Stimulated activated naive CD8-positive, alpha-beta T cell treated with anti-CD3 and anti-CD28 coated beads, Interleukin-15, Interleukin-2, amounts not matched to agents 100 ng/mL and 50 ng/mL, for 24 hours (primary cell): ENCODE results near the gene MCCD1.

Experiments
- H3K27ac Mint-ChIP-seq: one replicate; pipeline ENCODE4 v1.8.0; 2021; ENCODE audit warnings: mild to moderate bottlenecking, mixed read lengths
- H3K27me3 Mint-ChIP-seq: one replicate; pipeline ENCODE4 v1.8.0; 2021; ENCODE audit warnings: mixed read lengths
- H3K36me3 Mint-ChIP-seq: one replicate; pipeline ENCODE4 v1.8.0; 2021; ENCODE audit warnings: low read depth, mixed read lengths
- H3K4me1 Mint-ChIP-seq: one replicate; pipeline ENCODE4 v1.8.0; 2021; ENCODE audit warnings: low read depth, mixed read lengths
- H3K4me3 Mint-ChIP-seq: one replicate; pipeline ENCODE4 v1.8.0; 2021; ENCODE audit warnings: mild to moderate bottlenecking, mixed read lengths
- H3K9me3 Mint-ChIP-seq: one replicate; pipeline ENCODE4 v1.8.0; 2021; ENCODE audit warnings: mixed read lengths

MCCD1 gene

DNA sequence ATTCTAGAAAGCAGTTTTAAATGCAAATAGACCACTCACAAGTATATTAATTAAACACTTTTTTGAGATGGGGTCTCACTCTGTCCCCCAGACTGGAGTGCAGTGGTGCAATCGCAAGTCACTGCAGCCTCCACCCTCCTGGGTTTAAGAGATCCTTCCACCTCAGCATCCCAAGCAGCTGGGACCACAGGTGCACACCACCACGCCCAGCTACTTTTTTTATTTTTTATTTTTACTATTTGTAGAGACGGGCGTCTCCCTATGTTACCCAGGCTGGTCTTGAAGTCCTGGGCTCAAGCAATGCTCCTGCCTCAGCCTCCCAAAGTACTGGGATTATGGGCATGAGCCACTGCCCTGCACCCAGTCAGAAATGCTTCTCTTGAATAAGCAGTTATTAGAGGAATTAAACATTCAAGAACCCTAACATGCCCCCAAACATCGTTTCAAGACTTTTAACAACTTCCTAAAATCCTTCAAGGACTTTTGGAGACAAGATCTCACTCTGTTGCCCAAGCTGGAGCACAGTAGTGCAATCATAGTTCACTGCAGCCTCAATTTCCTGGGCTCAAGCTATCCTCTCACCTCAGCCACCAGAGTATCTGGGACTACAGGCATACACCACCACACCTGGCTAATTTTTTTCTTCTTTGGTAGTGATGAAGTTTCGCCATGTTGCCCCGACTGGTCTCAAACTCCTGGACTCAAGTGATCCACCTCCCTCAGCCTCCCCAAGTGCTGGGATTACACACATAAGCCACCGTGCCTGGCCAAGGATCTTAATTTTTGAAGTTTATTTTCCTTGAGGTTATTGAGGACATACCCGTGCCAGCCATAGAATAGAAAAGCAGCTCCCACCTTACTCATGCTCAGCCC is 3.2 kb downstream of the MCCD1 start:
- Mint-ChIP-seq H3K4me1 (peaks cover 30% of the 10 kb centered on the region), H3K4me3 (no peak overlapping the region), H3K27me3 (no peaks in the 10 kb centered on the region), H3K9me3 (no peaks in the 10 kb centered on the region), H3K27ac (peak overlapping the region; percentile 8), H3K36me3 (peaks cover 76% of the 10 kb centered on the region)

DNA sequence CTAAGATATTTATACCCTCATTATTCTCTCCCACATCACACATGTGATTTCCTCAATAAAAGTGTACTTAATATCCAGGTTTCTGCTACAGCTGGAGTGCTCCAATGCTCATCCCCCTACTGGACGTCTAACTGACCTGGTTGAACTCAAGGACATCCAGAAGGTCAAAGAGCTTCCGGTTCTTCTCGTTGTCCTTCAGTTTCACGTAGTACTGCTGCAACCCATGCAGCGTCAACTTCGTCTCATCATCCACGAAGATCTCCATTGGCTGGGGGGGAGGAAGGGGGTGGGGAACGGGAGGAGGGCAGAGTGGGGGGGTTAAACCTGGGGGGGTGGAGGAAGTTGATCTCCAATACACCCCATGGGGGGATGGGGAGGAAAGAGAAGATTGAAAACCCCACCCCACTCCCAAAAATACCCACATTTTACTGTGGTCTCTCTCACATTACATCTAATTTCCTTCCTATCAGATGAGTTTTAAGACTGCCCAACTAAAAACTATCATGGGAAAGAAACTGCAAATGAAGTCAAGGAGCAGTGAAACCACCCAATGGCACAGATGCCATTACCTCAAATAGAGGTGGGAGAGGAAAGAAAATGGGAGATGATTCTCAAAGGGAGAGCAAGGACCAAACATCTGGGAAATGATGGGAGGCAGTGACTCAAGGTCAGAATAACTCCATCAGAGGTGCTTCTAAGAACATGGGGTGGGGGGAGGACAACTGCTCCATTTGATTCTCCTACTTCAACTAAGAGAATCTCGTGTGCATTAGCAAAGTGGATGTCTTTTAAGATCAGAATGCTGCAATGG is 4.1 kb downstream of the MCCD1 start:
- Mint-ChIP-seq H3K4me1 (peaks cover 35% of the 10 kb centered on the region), H3K4me3 (no peak overlapping the region), H3K9me3 (no peaks in the 10 kb centered on the region), H3K36me3 (peaks cover 82% of the 10 kb centered on the region), H3K27ac (no peak overlapping the region), H3K27me3 (no peaks in the 10 kb centered on the region)

DNA sequence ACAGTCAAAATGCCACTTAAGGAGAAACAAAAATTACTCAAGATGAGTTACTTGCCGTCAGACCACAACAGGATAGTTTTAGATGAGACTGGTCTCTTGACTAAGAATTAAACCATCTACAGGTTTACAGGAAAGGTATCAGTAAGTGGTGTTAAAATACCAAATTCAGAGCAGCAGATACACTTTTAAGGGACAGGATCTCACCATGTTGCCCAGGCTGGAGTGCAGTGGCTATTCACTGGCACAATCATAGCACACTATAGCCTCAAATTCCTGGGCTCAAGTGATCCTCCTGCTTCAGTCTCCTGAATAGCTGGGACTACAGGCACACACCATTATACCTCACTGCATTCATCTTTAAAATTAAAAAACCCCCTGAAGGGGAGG is 4.7 kb downstream of the MCCD1 start:
- no peak overlapping the region for H3K27ac Mint-ChIP-seq
- peaks cover 39% of the 10 kb centered on the region for H3K4me1 Mint-ChIP-seq
- no peaks in the 10 kb centered on the region for H3K27me3 Mint-ChIP-seq
- H3K9me3 Mint-ChIP-seq, result no peaks in the 10 kb centered on the region
- no peak overlapping the region for H3K4me3 Mint-ChIP-seq
- H3K36me3 Mint-ChIP-seq, result peaks cover 83% of the 10 kb centered on the region

DNA sequence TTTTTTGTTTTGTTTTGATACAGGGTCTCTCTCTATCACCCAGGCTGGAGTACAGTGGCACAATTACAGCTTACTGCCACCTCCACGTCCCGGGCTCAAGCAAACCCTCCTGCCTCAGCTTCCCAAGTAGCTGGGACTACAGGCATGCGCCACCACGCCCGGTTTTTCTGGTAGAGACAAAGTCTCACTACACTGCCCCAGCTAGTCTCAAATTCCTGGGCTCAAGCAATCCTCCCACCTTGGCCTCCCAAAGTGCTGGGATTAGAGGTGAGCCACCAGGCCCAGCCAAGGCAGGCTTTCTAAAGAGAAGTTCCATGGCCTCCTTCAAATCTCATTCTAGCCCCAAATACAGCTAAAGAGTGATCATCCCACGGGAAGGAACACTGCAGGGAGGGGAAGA is 5.2 kb downstream of the MCCD1 start:
- Mint-ChIP-seq H3K4me1 (peaks cover 45% of the 10 kb centered on the region), H3K27me3 (no peaks in the 10 kb centered on the region), H3K9me3 (no peaks in the 10 kb centered on the region), H3K27ac (peak overlapping the region; percentile 36), H3K36me3 (peaks cover 86% of the 10 kb centered on the region), H3K4me3 (no peak overlapping the region)

DNA sequence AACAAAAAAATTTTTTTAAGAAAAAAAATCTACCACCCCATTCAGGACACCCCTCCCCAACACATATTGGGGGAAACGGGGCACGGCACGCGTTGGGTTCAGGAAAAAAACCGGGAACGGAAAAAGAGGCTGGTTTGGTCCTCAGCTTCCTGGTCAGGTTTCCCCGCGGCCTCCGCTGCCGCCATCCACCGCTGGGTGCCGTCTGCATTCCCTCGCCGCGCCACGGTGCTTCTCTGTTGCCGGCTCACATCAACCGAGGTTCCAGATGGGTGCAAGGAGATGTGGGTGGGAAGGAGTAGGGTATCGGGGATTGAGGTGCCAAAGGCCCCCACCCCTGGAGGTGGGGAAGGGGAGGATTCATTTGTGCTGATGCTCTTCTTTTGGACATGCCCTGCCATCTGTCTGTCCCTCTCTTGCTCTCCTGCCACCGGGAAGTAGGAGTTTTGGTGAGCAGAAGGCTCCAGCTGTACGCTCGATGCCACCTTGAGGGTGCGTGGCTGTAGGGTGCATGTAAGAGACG is 5.8 kb downstream of the MCCD1 start:
- Mint-ChIP-seq H3K4me3 (no peak overlapping the region), H3K27me3 (no peaks in the 10 kb centered on the region), H3K9me3 (no peaks in the 10 kb centered on the region), H3K4me1 (peaks cover 51% of the 10 kb centered on the region), H3K27ac (no peak overlapping the region), H3K36me3 (peaks cover 91% of the 10 kb centered on the region)

DNA sequence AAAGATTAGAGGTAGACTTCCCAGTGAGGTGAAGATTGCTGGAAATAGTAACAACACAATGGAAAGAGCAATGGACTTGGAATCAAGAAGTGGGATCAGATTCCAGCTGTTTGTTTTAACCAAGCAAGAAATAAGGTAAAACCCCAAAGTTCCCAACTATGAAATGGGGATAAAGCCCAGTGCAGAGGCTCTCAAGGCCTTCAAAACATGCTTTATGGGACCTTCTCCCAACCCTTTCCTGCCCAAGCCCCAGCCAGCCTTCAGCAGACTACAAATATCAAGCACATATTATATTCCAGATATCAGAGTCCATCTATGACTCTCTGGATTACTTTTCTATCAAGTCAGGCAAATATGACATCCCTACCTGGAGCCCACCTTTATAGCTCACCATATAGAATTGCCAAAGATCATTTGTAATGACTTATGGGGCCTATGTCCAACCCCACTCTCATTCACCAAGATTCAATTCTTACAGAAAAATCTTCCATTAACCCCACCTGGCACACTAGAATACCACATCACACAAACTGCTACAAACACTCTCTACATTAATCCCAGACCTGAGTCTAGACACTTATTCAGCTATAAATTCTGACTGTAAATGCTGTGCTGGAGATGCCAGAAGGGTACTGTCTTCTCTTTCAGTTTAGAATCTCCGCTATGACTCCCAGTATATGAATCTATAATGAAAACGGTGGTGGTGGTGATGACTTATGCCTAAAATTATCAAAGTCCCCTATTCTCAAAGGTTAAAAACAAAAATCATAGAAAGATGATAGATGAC is 7.0 kb downstream of the MCCD1 start:
- Mint-ChIP-seq H3K4me1 (peaks cover 61% of the 10 kb centered on the region), H3K4me3 (no peak overlapping the region), H3K36me3 (peaks cover 91% of the 10 kb centered on the region), H3K27ac (peak overlapping the region; percentile 64), H3K27me3 (no peaks in the 10 kb centered on the region), H3K9me3 (no peaks in the 10 kb centered on the region)

DNA sequence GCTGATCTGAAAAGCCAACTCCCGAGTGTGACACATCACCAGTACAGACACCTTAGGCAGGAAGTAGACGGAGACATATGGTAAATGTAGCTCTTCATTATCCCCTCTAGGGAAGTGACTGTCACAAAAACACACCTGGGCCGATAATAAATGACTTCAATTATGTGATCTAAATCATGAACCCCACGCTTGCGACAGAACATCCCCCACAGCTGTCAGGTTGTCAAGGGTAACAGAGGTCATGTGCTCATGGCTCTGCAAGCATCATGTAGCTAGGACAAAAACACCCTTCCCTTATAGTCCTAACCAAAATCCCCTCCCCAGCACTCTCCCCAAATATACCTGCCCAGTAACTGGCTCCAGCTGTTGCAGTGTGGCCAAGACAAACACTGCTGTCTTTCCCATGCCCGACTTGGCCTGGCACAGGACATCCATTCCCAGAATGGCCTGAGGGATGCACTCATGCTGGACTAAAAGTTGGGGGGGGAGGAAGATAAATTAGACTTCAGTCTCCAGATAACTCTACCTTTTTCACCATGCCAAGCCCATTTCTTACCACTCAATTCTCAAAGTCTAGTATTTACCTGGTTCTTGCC is 10.1 kb downstream of the MCCD1 start:
- Mint-ChIP-seq H3K4me3 (peak overlapping the region; percentile 86), H3K27me3 (no peaks in the 10 kb centered on the region), H3K4me1 (peaks cover 70% of the 10 kb centered on the region), H3K9me3 (no peaks in the 10 kb centered on the region), H3K36me3 (peaks cover 69% of the 10 kb centered on the region), H3K27ac (peak overlapping the region; percentile 97)

DNA sequence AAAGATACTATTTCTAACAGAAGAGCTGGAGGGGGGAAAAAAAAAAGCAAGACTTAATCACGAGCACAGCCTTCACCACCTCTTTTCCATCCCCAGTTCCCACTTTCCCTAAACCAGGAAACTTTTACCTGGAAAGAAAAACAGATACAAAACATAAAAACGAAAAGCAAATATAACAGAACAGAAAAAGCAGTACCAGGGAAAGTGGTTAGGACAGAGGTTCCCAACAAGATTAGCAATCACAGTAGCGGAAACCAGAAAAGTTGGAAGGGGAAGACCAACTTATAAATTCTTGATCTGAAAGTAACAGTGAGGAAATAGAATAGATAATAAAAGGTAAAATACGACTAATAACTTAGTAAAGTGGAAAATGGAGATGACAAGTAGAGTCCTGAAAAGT is 11.9 kb downstream of the MCCD1 start:
- Mint-ChIP-seq H3K4me3 (peak overlapping the region; percentile 86), H3K27me3 (no peaks in the 10 kb centered on the region), H3K4me1 (peaks cover 63% of the 10 kb centered on the region), H3K36me3 (peaks cover 52% of the 10 kb centered on the region), H3K9me3 (no peaks in the 10 kb centered on the region), H3K27ac (peak overlapping the region; percentile 97)

DNA sequence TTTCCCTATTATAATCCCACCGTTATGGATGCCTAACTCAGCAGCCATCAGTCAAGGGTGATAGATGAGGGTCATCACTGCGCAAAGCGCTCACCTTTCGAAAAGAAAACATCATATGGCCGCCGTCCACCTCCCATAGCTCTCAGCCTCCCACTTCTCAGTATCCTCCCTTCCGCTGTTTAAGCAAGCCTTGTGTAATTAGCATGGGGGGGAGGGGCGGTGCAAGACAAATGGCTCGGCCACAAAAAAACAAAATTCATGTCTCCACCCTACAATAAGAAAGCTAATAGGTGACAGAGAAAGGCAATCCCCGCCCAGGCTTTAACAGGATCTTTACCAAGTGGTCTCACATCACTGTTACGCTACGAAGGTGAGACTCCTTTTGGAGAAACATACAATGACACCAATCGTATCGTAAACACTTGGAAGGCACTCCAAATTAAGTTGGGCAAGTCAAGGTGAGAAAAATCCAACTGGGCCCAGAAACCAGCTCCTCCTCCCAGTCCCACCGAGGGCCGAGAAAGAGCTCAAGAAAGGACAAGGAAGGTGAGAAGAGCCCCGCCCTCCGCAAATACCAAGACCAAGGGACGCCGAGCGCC is 12.4 kb downstream of the MCCD1 start:
- H3K9me3 Mint-ChIP-seq, result no peaks in the 10 kb centered on the region
- H3K4me3 Mint-ChIP-seq, result peak overlapping the region; percentile 86
- no peaks in the 10 kb centered on the region for H3K27me3 Mint-ChIP-seq
- H3K27ac Mint-ChIP-seq, result peak overlapping the region; percentile 97
- H3K4me1 Mint-ChIP-seq, result peaks cover 63% of the 10 kb centered on the region
- peaks cover 47% of the 10 kb centered on the region for H3K36me3 Mint-ChIP-seq

DNA sequence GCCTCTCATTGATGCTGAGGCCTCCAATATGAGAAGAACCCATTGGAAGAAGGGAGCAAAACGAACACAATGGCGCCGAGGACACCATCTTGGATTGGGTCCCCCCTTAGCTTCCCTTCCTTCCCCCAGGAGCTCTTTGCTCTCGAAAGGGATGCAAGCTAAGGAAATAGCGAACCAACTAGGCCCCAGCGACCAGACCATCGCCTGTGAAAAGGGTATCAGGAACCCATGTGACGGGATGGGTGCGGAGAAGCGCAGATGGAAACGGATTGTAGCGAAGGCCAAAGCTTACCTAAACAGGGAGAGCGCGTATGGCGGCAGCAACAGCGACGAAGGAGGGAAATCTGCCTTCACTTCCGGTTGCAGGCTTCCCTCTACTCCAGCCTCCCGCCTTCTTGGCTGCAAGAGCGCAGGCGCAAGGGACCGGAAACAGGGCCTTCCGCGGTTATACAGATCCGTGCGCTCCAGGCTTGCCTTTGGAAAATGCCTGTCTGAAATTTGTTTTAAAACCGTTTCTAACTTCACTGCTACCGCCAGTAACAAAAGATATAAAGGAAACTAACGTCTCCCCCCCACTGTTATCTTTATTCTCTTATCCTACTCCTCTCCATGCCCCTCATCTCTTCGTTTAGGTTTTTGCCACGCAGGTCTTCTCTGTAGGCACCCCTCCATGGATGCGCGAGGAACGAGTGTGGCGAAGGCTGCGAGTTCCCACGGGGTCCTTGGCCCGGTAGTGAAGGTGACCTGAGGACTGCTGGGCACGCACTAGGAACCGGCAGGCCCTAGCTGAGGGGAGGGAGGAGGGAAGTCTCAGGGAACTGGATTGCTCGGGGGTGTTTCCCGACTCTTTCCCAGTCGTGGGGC is 13.1 kb downstream of the MCCD1 start, which contains the start of gene DDX39B:
Gene DDX39B, minus strand, starts transcription at position 346 of the 864 bp plus-strand sequence. CDS start 1,471 bp downstream, outside the sequence.
- H3K4me1 Mint-ChIP-seq, result peaks cover 63% of the 10 kb centered on the region
- peaks cover 40% of the 10 kb centered on the region for H3K36me3 Mint-ChIP-seq

DNA sequence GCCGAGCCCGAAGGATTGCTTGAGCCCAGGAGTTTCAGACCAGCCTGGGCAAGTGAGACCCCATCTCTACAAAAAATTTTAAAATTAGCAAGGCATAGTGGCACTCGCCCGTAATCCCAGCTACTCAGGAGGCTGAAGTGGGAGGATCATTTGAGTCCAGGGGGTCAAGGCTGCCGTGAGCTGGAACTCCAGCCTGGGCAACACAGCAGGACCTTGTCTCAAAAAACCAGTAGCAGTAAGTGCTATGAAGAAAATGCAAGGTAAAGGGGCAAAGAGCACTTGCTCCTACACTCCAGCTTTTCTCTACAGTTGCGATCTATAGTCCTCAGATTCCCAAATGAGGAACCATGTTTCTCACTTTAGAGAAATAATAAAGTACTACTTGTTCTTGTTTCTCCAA is 14.9 kb downstream of the MCCD1 start:
- no peak overlapping the region for H3K27ac Mint-ChIP-seq

More for the DNA sequence above, 13.1 kb downstream of the MCCD1 start, which contains the start of gene DDX39B:
- Mint-ChIP-seq H3K27me3 (no peaks in the 10 kb centered on the region), H3K9me3 (no peaks in the 10 kb centered on the region), H3K27ac (peak within 1 kb of the TSS; percentile 97), H3K4me3 (peak within 1 kb of the TSS; percentile 86)

DNA sequence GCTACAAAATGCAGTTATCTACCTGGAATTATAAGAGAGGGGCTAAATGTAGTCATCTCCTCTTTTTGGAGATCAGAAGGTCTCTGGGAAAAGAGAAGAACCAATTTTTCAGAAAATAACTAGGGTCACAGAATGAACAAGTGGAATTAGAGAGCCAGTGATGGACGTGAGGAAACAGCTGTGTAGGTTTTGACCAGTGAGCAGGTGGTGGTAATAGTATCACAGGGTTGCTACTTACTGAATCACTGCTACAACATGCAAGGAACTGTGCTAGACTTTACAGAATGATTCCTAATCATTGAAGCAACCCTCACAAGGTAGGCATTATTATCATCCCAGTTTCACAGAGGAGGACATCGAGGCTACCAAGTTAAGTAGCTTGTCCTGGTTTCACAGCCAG is 15.9 kb downstream of the MCCD1 start:
- Mint-ChIP-seq H3K4me1 (peaks cover 69% of the 10 kb centered on the region), H3K27ac (no peak overlapping the region), H3K36me3 (peaks cover 29% of the 10 kb centered on the region), H3K4me3 (no peak overlapping the region), H3K27me3 (no peaks in the 10 kb centered on the region), H3K9me3 (no peaks in the 10 kb centered on the region)

More for the DNA sequence above, 14.9 kb downstream of the MCCD1 start:
- Mint-ChIP-seq H3K36me3 (peaks cover 32% of the 10 kb centered on the region), H3K9me3 (no peaks in the 10 kb centered on the region), H3K27me3 (no peaks in the 10 kb centered on the region), H3K4me1 (peaks cover 69% of the 10 kb centered on the region), H3K4me3 (no peak overlapping the region)

DNA sequence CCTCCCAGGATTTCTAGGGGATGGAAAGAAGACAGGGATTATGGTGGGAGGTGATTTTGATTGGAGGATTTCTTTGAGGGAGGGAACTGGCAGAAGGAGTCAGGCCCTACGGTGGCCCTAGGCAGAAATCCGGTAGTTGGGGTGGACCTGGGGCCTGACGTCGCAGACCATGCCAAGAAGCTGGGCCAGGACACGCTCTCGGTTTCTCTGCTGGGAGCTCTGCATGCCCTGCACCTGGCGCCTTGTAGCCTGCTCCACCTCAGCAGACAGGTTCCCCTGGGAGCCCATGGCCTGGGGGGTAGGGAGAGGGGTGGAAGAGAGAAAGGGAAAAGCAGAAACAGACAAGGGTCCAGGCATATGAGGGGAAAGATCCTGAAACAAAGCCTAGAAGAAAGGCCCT is 16.5 kb downstream of the MCCD1 start:
- peaks cover 66% of the 10 kb centered on the region for H3K4me1 Mint-ChIP-seq

More for the DNA sequence above, 16.5 kb downstream of the MCCD1 start:
- Mint-ChIP-seq H3K36me3 (peaks cover 24% of the 10 kb centered on the region), H3K27ac (no peak overlapping the region), H3K4me3 (no peak overlapping the region), H3K9me3 (no peaks in the 10 kb centered on the region), H3K27me3 (no peaks in the 10 kb centered on the region)
